ENCODE results near the gene CLSTN2.

Gene CLSTN2

GRCh38 chr3:139944256-139944910 lies 9.4 kb downstream of the CLSTN2 start:
- no peak for DNase-seq (ENCODE audit: low spot score)

GRCh38 chr3:139945386-139945785 lies 10.4 kb downstream of the CLSTN2 start:
- DNase-seq (ENCODE audit: low spot score): no peak

- DNase-seq (ENCODE audit: low spot score): no peak
Observed at GRCh38 chr3:139945942-139946341, 11.0 kb downstream of the CLSTN2 start.

GRCh38 chr3:139948467-139948866 lies 13.5 kb downstream of the CLSTN2 start:
- DNase-seq (ENCODE audit: low spot score): no peak

- no peak for DNase-seq (ENCODE audit: low spot score)
Observed at GRCh38 chr3:139948898-139949297, 13.9 kb downstream of the CLSTN2 start.

GRCh38 chr3:139953131-139953910 lies 18.3 kb downstream of the CLSTN2 start:
- peak; percentile 48 for DNase-seq (ENCODE audit: low spot score)

- no peak for DNase-seq (ENCODE audit: low spot score)
Observed at GRCh38 chr3:139954146-139954860, 19.3 kb downstream of the CLSTN2 start.

- no peak for DNase-seq (ENCODE audit: low spot score)
Observed at GRCh38 chr3:139957844-139958243, 22.9 kb downstream of the CLSTN2 start.

GRCh38 chr3:139969386-139969785 lies 34.4 kb downstream of the CLSTN2 start:
- no peak for DNase-seq (ENCODE audit: low spot score)

- no peak for DNase-seq (ENCODE audit: low spot score)
Observed at GRCh38 chr3:139970526-139970925, 35.5 kb downstream of the CLSTN2 start.

- no peak for DNase-seq (ENCODE audit: low spot score)
Observed at GRCh38 chr3:139974809-139975425, 39.9 kb downstream of the CLSTN2 start.

GRCh38 chr3:139975594-139976365 lies 40.8 kb downstream of the CLSTN2 start:
- DNase-seq (ENCODE audit: low spot score): no peak

- no peak for DNase-seq (ENCODE audit: low spot score)
Observed at GRCh38 chr3:139978966-139979365, 44.0 kb downstream of the CLSTN2 start.

- DNase-seq (ENCODE audit: low spot score): no peak
Observed at GRCh38 chr3:139979991-139980390, 45.0 kb downstream of the CLSTN2 start.

- peak; percentile 40 for DNase-seq (ENCODE audit: low spot score)
Observed at GRCh38 chr3:139982404-139982803, 47.4 kb downstream of the CLSTN2 start.

GRCh38 chr3:139985576-139985975 lies 50.6 kb downstream of the CLSTN2 start:
- DNase-seq (ENCODE audit: low spot score): no peak

GRCh38 chr3:139987908-139988307 lies 52.9 kb downstream of the CLSTN2 start:
- no peak for DNase-seq (ENCODE audit: low spot score)

- DNase-seq (ENCODE audit: low spot score): no peak
Observed at GRCh38 chr3:139988472-139989156, 53.6 kb downstream of the CLSTN2 start.

GRCh38 chr3:139994891-139995290 lies 59.9 kb downstream of the CLSTN2 start:
- no peak for DNase-seq (ENCODE audit: low spot score)

GRCh38 chr3:140004271-140004670 lies 69.3 kb downstream of the CLSTN2 start:
- no peak for DNase-seq (ENCODE audit: low spot score)

- no peak for DNase-seq (ENCODE audit: low spot score)
Observed at GRCh38 chr3:140006331-140006730, 71.3 kb downstream of the CLSTN2 start.

All from SW480 (cell line).